HG03342 (cell line): Measurements from ENCODE around the gene ATOX1.

Experiments used
- ATAC-seq: cut with Tn5 transposase; IDR thresholded peaks from one replicate; pipeline ENCODE4 v1.9.1; 2021; ENCODE audit warnings: mild to moderate bottlenecking, moderate library complexity; ENCODE audit not compliant: unreplicated experiment

ATOX1 gene

DNA sequence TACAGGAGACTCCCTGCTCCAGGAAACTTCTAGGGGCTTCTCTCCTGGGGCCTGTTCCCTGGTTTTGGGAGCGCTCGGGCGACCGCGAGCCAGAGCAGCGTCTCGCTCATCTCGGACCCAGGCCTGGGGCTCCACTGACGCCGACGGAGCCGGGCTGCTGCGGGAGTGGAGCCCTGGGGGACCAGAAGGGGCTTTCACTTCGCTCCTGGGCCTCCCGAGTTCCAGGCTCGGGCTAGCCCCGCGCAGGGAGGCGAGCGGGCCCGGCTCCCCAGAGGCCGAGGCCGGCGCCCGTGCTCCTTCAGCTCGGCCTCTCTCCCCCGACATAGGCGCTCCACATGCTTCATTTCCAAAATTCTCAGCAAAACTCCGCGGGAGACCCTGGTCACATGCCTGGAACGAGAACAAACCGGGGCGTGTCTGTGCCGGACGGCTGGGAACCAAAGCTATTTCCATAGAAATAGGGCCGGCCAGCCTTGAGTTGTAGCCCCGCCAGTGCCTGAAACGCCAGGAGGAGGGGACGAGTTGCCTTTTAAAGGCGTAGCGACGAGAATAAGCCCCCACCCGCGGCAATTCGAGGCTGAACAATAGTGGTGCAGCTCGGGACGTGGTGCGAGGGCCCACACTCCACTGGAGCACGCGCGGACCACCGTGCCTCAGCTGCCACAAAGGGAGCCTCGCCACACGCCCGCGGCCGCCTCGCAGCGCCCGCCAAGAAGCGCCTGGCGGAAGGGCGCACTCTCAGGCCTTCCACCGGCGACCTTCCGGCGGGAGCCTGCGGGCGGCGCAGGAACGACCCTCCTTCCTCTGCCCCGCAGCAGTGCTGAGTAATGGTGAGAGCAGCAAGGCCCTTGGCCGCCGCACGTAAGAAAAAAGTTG is 12.2 kb upstream of the ATOX1 start:
- peak; percentile 28 for ATAC-seq

DNA sequence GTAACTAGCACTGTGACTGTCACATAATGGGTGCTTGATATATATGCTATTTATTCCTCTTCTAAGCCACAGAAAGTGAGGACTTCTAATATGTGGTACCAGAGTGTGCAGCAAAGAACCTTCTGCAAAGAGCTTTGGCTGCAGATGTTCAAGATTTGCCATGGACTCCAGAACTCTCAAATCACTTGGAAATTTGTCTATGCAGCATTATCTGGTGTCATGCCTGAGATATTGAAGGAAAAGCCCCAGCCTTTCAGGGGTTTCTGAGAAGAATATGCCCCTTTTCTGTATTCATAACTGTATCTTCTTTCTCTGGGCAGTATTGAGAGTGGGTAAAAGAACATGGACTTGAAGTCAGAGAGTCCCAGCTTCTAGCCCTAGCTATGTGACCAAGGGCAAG is 8.5 kb upstream of the ATOX1 start:
- ATAC-seq: no peak

DNA sequence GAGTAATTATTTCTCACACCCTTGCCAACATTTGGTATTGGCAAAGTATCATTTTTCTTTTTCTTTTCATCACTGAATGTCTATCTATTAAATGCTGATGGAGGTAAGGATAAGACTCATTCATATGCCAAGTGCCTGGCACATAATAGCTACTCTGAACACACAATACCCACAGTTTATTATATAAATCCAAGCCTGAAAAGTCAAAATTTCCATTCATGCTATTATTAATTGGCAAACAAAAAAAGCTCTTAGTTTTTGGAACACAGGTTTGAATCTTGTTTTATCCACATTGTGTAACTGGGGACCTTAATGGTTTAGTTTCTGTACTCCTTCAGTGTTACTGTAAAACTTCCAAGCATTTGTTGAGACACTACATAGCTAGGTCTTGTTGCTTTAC is 6.4 kb upstream of the ATOX1 start:
- no peak for ATAC-seq

DNA sequence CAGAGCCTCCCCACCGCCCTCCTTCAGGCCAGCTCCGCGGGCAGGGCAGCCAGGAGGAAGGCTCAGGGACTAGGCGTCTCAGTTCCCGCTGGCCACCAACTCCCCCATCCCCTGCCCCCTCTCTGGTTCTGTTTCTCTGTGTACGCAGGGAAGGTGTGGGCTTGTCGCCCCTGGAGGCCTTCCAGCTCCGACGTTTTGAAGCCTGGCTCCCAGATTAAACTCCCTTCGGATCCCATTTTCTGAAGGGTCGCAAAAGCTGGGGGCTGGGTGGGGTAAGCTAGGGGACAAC is 346 bp downstream of the ATOX1 start:
- ATAC-seq: peak; percentile 14

DNA sequence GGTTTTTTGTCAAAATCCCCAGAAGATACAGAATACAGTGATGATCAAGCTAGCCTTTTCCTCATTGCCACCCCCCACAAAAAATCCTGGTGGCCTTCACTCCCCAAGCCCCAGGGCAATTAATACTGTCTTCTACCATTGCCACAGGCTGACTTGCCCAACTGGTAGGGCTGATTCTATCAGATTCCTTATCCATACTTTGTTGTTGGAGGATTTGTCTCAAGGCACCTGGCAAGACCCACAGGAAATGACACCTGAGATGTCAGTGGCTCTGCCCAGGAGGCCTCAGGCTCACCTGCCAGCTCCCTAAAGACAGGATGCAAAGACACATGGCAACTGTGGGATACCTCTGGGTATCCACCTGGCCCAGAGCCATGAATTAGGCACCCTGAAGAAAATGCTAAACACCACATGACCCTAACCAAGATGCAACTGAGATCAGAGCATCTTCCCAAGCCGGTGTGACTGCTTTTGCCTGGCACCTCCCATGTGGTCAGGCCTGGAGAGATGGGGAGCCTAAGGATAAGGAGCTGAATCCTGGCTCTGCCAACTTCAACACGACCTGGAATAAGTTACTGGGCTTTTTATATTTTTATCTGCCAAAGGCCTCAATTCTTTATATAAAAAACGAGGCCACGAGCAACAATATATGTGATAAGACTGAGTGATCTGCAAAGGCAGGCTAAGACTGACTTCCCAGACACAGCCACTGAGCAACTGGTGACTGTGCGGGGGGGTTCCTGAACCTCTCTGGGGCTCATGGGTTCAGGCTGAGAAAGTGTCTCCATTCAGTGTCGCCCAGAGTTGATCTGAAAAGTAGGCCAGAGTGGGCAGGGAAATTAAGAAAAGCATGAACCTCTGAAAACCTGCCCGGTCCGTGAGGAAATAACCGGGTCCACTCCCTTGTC is 944 bp downstream of the ATOX1 start:
- no peak for ATAC-seq

DNA sequence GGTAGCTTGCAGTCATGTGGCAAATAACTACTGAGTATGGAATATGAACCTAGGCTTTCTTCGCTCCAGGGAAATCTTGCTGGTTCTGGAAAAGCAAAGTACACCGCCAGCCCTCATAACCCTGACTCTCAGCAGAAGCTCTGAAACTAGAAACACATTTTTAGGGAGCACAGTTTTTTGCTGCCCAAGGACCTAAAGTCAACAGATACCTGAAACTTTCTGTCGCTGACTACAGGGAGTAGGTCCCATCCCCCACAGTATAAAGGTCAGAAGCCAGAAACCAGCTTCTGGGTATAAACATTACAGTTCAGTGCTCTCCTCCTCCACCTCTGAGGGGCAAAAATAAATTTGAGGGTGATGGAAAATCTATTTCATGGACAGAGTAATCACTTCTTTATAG is 3.0 kb downstream of the ATOX1 start:
- no peak for ATAC-seq

DNA sequence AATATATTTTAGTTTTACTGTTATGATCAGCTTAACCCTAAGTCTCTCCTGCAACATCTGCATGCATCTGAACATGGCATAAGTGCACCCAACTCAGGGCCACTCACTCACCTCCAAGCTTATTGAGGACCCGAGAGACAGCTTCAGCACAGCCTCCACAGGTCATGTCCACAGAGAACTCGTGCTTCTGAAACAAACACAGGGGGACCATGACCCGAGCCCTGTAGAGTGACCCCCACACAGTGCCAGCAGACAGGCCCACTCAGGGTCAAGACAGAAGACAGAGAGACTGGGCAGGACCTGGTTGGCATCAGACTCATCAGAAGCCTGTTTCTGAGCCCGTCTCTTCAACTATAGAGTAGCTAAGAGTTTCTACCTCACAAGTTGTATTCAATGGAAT is 6.8 kb downstream of the ATOX1 start:
- ATAC-seq: no peak

DNA sequence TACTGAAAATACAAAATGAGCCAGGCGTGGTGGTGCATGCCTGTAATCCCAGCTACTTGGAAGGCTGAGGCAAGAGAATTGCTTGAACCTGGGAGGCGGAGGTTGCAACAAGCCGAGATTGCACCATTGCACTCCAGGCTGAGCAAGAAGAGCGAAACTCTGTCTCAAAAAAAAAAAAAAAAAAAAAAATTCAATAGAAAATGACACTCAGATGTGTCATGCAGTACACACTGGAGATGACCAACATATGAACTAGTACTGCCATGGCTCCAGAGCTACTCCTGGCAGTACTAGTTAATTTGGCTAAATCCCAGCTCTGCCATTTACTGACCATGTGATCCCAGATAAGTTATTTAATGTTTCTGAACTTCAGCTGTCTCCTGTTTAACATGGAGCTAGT is 7.3 kb downstream of the ATOX1 start:
- no peak for ATAC-seq

DNA sequence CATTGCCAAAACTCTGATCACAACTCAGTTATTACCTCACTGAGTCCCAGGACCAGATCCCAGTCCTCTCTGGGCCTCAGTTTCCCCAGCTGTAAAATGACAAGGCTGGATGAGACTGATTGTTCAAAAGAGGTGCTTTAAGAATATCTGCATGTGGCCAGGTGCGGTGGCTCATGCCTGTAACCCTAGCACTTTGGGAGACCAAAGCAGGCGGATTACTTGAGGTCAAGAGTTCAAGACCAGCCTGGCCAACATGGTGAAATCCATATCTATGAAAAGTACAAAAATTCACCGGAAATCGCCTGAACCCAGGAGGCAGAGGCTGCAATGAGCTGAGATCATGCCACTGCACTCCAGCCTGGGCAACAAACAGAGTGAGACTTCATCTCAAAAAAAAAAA is 8.3 kb downstream of the ATOX1 start:
- no peak for ATAC-seq

DNA sequence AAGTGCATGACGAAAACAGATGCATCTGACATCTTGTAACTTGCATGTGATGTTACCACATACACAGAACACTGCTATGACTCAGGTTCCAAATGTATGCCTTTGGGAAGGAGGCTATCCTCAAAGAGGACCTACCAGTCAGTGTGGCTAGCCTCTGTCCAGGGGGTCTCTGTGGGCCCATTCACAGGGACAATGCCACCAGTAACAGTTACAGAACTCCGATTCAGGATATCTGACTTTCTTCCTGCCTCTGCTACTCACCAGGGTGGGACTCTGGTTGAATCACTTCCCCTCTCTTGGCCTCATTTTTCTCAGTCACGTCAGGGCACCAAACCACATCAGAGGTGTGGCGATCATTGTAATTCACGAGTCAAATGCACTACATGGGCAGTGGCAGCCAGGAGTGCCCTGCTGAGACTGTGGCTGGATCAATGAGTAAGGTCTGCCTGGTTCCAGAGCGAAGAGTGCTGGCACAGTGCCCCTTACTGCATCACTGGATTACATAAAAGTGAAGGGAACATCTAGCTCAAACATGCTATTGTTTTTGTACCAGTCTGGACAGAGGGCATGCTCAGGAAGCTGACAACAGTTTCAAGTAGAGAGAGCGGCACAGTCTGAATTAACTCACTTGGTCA is 13.2 kb downstream of the ATOX1 start:
- ATAC-seq: no peak

DNA sequence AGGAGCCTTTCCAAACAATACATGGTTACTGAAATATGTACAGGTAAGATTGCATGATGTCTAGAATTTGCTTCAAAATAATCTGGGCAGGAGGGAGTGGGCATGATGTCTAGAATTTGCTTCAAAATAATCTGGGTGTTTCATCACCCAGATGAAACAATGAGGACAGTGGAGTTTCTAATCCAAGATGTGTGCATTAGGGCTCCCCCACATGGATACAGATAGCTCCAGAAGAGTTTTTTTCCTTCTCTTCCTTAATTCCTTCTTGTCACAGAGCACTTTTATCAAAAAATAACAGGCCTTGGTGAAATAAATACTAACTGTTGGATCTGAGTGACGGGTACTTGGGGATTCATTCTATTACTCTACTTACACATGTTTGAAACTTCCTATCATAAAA is 14.9 kb downstream of the ATOX1 start:
- ATAC-seq: no peak

DNA sequence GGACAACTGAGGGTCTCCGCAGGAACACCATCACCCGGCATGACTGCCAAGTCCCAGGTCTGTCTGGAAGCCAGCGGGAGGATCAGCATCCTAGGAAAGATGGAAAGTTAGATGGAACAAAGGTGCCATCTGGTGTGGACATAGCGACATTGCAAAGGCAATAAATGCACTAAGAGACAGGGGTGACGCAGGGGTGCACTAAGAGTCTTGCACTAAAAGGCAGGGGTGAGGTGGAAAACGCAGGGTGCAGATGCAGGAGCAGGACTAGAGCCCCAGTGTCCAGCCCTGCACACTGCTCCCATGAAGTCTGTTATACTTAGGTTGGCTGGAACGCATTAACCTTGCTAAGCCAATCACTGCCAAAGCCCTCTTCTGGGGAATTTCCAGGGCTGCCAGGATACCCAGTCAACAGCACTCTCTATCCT is 15.5 kb downstream of the ATOX1 start:
- ATAC-seq: no peak

DNA sequence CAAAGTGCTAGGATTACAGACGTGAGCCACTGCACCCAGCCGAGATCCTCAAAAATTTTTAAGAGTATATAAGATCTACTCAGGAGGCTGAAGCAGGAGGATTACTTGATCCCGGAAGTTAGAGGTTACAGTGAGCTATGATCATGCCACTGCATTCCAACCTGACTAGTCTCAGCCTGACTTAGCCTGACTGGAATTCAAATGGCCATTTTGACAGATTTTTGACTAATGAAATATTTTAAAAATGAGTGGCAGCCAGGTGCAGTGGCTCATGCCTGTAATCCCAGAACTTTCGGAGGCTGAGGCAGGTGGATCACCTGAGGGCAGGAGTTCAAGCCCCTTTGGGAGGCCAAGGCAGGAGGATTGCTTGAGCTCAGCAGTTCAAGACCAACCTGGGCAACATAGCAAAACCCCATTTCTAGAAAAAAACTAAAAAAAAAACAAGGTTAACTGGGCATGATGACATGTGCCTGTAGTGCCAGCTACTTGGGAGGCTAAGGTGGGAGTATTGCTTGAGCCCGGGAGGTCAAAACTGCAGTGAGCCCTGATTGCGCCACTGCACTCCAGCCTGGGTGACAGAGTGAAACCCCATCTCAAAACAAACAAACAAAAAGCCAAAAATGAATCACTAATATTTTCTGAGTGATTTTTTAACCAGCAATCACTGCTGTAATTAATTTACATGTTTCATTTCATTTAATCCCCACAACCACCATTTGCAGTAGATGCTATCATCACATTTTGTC is 16.6 kb downstream of the ATOX1 start:
- ATAC-seq: no peak

DNA sequence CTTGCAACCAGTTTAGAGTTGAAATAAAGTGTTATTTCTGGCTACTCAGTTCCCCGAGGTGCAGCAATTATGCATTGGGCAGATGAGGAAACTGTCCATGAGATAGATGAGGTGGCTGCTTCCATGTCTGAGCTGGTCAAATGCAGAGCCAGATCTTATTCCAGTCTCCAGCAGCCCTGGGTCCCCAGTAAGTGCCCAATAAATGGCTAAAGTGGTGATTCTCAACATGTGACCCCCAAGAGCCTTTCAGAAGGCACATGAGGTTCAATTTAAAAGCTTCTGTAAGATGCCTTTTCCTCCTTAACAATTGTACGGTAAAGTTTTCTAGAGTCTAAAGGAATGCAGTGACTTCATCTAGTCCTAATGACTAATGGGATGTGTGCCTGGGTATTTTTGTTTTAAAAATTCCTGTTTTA is 17.5 kb downstream of the ATOX1 start:
- ATAC-seq: peak; percentile 21

DNA sequence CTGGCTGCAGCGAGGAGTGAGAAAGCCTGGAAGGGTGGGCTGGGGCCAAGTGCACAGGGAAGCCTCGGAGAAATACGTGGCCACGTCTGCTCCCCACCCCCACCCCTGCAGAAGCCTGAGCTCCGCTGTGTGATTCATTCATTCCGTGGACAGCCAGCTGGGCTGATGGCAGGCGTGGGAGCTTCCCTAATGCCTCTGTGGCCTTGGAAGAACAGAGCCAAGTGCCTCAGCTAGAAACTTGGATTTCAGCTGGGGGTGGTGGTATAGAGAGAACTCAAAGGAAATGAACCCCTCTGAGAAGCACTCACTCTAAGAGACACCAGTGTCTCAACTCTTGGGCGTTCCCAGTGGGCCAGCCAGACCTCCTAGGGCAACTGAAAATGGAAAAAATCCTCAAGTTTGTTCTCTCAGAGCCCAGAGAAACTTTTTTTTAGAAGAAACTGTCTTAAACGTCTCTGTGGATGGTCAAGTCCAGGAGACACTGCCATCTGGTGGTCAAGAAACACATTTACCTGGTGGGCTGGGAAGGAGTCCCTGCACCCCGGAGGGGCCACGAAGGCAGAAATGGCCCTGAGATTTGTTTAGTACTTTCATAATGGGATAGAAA is 18.0 kb downstream of the ATOX1 start:
- ATAC-seq: peak; percentile 79

DNA sequence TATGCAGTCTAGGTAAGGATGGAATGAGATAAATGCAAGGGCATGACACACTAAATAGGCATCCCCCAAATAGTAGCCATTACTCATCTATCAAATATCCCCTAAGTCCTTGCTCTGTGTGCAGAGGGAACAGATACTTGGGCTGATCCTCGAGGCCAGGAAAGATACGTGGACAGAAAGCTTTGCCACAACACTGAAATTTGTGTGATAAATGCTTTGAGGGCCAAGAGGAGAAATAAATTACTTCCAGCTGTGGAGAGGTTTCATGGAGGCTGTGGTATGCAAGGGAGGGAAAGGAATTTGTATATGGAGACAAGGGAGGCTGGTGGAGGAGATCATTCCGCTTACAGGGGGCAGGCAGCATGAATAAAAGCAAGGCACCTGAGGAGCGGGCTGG is 18.5 kb downstream of the ATOX1 start:
- ATAC-seq: no peak

DNA sequence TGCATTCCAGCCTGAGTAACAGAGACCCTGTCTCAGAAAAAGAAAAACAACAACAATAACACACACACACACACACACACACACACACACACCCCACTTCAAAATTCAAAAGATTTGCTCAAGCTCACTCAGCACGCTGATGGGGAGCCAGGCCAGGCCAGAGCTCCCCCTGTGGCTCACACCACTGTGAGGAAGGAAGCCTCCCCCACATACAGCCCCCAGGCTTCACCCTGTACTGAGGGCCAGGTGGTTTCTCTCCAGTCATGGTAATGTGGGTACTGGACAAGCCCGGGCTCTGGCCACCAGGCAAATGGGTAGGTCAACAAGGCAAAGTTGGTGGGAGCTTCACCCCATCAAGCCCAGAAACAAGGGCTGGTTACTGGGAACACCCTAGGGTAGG is 19.0 kb downstream of the ATOX1 start:
- ATAC-seq: no peak

DNA sequence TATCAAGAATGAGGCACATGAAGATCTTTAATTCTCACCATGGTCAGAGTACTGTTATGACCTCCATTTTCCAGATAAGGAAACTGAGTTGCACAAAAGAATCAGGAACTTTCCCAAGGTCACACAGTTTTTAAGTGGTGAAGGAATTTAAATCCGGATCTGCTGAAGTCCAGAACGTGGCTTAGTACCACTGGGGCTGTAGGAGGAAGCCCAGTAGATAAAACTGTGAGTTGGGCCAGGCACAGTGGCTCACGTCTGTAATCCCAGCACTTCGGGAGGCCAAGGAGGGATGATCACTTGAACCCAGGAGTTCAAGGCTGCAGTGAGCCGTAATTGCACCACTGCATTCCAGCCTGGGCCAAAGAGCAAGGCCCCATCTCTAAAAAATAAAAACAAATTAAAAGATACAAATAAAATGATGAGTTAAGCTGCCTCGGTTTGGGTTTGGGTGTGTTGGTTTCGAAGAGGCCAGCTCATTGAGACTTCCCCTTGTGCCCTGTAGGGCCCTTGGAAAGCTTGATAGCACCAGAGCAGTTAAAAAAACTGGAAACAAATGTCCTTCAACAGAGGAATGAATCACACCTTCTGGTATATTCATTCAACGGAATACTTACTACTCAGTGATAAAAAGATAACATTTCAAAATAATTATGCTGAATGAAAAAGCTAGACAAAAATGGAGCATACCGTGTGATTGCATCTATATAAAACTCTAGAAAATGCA is 20.1 kb downstream of the ATOX1 start:
- no peak for ATAC-seq

DNA sequence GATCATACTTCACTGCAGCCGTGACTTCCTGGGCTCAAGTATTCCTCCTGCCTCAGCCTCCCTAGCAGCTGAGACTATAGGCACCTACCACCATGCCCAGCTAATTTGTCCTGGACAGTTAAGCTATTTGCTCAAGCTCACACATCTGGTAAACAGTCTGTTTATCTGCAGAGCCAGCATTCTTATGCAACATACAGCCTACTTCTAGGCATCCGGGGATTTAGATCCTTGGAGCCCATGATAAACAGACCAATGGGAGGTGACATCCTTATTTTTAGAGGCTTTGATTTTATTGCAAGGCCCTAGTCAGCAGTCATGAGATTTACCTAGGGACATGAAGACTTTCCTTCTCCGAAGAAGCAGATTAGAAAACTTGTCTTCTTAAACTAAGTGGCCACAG is 21.0 kb downstream of the ATOX1 start:
- ATAC-seq: no peak

DNA sequence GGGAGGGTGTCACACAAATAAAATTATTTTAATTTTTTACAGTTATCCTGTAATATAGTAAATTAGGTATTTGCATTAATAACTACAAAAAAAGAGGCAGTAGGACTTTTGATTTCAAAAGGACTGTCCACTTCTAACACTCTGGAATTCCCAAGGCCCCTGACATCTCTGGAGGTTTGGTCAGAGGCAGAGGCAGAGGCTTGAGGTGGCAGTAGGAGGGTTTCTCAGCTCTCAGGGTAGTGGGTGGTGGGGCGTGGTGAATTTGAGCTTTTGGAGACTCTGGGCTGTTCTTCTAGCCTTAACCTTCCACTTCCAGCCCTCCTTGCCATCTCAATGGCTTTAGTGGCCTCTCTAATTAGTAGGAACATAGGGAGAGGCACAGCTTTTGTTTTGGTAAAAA is 22.8 kb downstream of the ATOX1 start:
- ATAC-seq: no peak
